ENCODE measurements around the gene PROC. TPM values are rescaled to one million over a fixed set of nuclear protein-coding genes. Genes with fewer than 3 reads are reported as not detected.

The PROC gene
- total RNA-seq, 3 donors from 2014 or later: not detected

- DNase-seq (ENCODE audit: low spot score in 2 of 2): no peak
- H3K27ac ChIP-seq: no peak overlapping the region
- H3K4me3 ChIP-seq: no peak overlapping the region
- H3K4me1 ChIP-seq: no peaks in the 10 kb centered on the region
- no peak for TF ChIP-seq POLR2AphosphoS5 (IDR thresholded peaks at IDR 0.05)
- no peak for TF ChIP-seq CTCF (IDR thresholded peaks at IDR 0.05)
- TF ChIP-seq POLR2A (IDR thresholded peaks at IDR 0.05): no peak
- H3K27me3 ChIP-seq: no peaks in the 10 kb centered on the region
- no peaks in the 10 kb centered on the region for H3K36me3 ChIP-seq
- intact Hi-C loops (cut with DNase I; ENCODE audit: low total_unique reads): no loop called here
- H3K9me3 ChIP-seq: no peaks in the 10 kb centered on the region
Observed at GRCh38 chr2:127453392-127454171, 35.4 kb downstream of the PROC start.

GRCh38 chr2:127454595-127455565 is 36.7 kb downstream of the PROC start:
- H3K36me3 ChIP-seq: no peaks in the 10 kb centered on the region
- intact Hi-C loops (cut with DNase I; ENCODE audit: low total_unique reads): no loop called here
- H3K4me3 ChIP-seq: no peak overlapping the region
- TF ChIP-seq POLR2A (IDR thresholded peaks at IDR 0.05) (no peak), POLR2AphosphoS5 (IDR thresholded peaks at IDR 0.05) (no peak), CTCF (IDR thresholded peaks at IDR 0.05) (no peak)
- no peaks in the 10 kb centered on the region for H3K9me3 ChIP-seq
- no peaks in the 10 kb centered on the region for H3K27me3 ChIP-seq
- H3K27ac ChIP-seq: no peak overlapping the region
- no peaks in the 10 kb centered on the region for H3K4me1 ChIP-seq
- DNase-seq (ENCODE audit: low spot score in 2 of 2): no peak

- no peaks in the 10 kb centered on the region for H3K27me3 ChIP-seq
- no peak overlapping the region for H3K4me3 ChIP-seq
- no peak for TF ChIP-seq POLR2A (IDR thresholded peaks at IDR 0.05)
- TF ChIP-seq POLR2AphosphoS5 (IDR thresholded peaks at IDR 0.05): no peak
- no peak for TF ChIP-seq CTCF (IDR thresholded peaks at IDR 0.05)
- DNase-seq (ENCODE audit: low spot score in 2 of 2): no peak
- no peaks in the 10 kb centered on the region for H3K4me1 ChIP-seq
- H3K9me3 ChIP-seq: no peaks in the 10 kb centered on the region
- intact Hi-C loops (cut with DNase I; ENCODE audit: low total_unique reads): no loop called here
- H3K36me3 ChIP-seq: no peaks in the 10 kb centered on the region
- H3K27ac ChIP-seq: no peak overlapping the region
Observed at GRCh38 chr2:127455566-127456493, 37.6 kb downstream of the PROC start.

- no peak for DNase-seq (ENCODE audit: low spot score in 2 of 2)
- no peaks in the 10 kb centered on the region for H3K36me3 ChIP-seq
- no peaks in the 10 kb centered on the region for H3K4me1 ChIP-seq
- intact Hi-C loops (cut with DNase I; ENCODE audit: low total_unique reads): no loop called here
- H3K27me3 ChIP-seq: no peaks in the 10 kb centered on the region
- no peak for TF ChIP-seq CTCF (IDR thresholded peaks at IDR 0.05)
- TF ChIP-seq POLR2AphosphoS5 (IDR thresholded peaks at IDR 0.05): no peak
- TF ChIP-seq POLR2A (IDR thresholded peaks at IDR 0.05): no peak
- H3K4me3 ChIP-seq: no peak overlapping the region
- H3K27ac ChIP-seq: no peak overlapping the region
- no peaks in the 10 kb centered on the region for H3K9me3 ChIP-seq
Observed at GRCh38 chr2:127456960-127457359, 38.7 kb downstream of the PROC start.
